ENCODE measurements around the gene KMT5C. TPM values are rescaled to one million over a fixed set of nuclear protein-coding genes. Genes with fewer than 3 reads are reported as not detected.
A peak's percentile ranks its signal among the peaks of the same experiment; 100 is the strongest.

The KMT5C gene
- total RNA-seq, 1 experiment from 2014 or later: 54.5 TPM

- H3K79me2 ChIP-seq (ENCODE audit: insufficient read depth, low read length): peaks cover 17% of the 10 kb centered on the region; the same call in 1 of the 2 replicates
- no peak overlapping the region for H3K27ac ChIP-seq (ENCODE audit: insufficient read length, low read depth, low read length)
- peaks cover 2% of the 10 kb centered on the region for H3K27me3 Mint-ChIP-seq (ENCODE audit: low read depth)
- no peak overlapping the region for H3K4me2 ChIP-seq (ENCODE audit: insufficient read depth, insufficient read length, low read length)
- H3K79me1 ChIP-seq (ENCODE audit: insufficient read depth, low read depth, low read length, poor library complexity, severe bottlenecking): peaks cover 15% of the 10 kb centered on the region
- H3K23me2 ChIP-seq (ENCODE audit: insufficient read length, low read depth, low read length, poor library complexity, severe bottlenecking): peaks cover 10% of the 10 kb centered on the region
- H3K4me1 Mint-ChIP-seq: peaks cover 57 to 71% of the 10 kb centered on the region in 2 experiments
- H3K4me3 Mint-ChIP-seq: no peak overlapping the region; a peak in 2 of 5 replicates
- no peak overlapping the region for H3K14ac ChIP-seq (ENCODE audit: insufficient read depth, low read length)
- no peak overlapping the region for H2BK20ac ChIP-seq (ENCODE audit: low read depth, low read length, poor library complexity, severe bottlenecking)
- no peak overlapping the region for H3K56ac ChIP-seq (ENCODE audit: insufficient read length, low read depth, low read length)
- no peak overlapping the region for H2AK5ac ChIP-seq (ENCODE audit: insufficient read length, low read length)
- no peak overlapping the region for H2BK5ac ChIP-seq (ENCODE audit: insufficient read length, low read length)
- H2BK120ac ChIP-seq (ENCODE audit: low read depth, low read length, poor library complexity, severe bottlenecking): no peak overlapping the region
- no peak overlapping the region for H2BK12ac ChIP-seq (ENCODE audit: insufficient read length, low read depth, low read length)
- no peak overlapping the region for H2BK15ac ChIP-seq (ENCODE audit: low read depth, low read length)
- peaks cover 40 to 50% (median 44%) of the 10 kb centered on the region in 3 experiments for H3K36me3 Mint-ChIP-seq (ENCODE audit: insufficient read depth in 1 of 3, low read depth in 3 of 3)
- no peak for DNase-seq
- no peak overlapping the region for H4K5ac ChIP-seq (ENCODE audit: insufficient read length, low read depth, low read length)
- H3K27me3 ChIP-seq (ENCODE audit: insufficient read depth, low read length): no peaks in the 10 kb centered on the region
- H4K8ac ChIP-seq (replicated peaks; ENCODE audit: insufficient read length, low read depth, low read length): no peak overlapping the region
- no peak overlapping the region for H3K4ac ChIP-seq (ENCODE audit: low read depth, low read length)
- H4K20me1 ChIP-seq (ENCODE audit: control insufficient read depth, insufficient read depth, insufficient read length): peaks cover 3% of the 10 kb centered on the region
- H3K9ac ChIP-seq (ENCODE audit: extremely low read depth, insufficient read length, low read length): no peak overlapping the region
- no peak overlapping the region for H4K91ac ChIP-seq (ENCODE audit: insufficient read length, low read depth, low read length)
- H3K4me1 ChIP-seq (ENCODE audit: insufficient read depth, low read length): peaks cover 4% of the 10 kb centered on the region
- no peak overlapping the region for H2AFZ ChIP-seq (ENCODE audit: low read length)
- peaks cover 0 to 2% of the 10 kb centered on the region in 2 experiments; a peak in 1 of 5 replicates for H3K9me3 Mint-ChIP-seq
- H3T11ph ChIP-seq (ENCODE audit: low read length): no peak overlapping the region
- H3K23ac ChIP-seq (ENCODE audit: insufficient read length, low read depth, low read length): no peak overlapping the region
- no peaks in the 10 kb centered on the region for H3K9me3 ChIP-seq (ENCODE audit: control insufficient read depth, low read depth, low read length)
- no peak overlapping the region for H3K18ac ChIP-seq (ENCODE audit: insufficient read length, low read depth, low read length)
- H3K27ac Mint-ChIP-seq: peak overlapping the region in 1 of 3 experiments; percentile 80; a peak in 2 of 7 replicates
- TF ChIP-seq, protein P1, sequence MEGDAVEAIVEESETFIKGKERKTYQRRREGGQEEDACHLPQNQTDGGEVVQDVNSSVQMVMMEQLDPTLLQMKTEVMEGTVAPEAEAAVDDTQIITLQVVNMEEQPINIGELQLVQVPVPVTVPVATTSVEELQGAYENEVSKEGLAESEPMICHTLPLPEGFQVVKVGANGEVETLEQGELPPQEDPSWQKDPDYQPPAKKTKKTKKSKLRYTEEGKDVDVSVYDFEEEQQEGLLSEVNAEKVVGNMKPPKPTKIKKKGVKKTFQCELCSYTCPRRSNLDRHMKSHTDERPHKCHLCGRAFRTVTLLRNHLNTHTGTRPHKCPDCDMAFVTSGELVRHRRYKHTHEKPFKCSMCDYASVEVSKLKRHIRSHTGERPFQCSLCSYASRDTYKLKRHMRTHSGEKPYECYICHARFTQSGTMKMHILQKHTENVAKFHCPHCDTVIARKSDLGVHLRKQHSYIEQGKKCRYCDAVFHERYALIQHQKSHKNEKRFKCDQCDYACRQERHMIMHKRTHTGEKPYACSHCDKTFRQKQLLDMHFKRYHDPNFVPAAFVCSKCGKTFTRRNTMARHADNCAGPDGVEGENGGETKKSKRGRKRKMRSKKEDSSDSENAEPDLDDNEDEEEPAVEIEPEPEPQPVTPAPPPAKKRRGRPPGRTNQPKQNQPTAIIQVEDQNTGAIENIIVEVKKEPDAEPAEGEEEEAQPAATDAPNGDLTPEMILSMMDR (conservative IDR thresholded peaks at IDR 0.05): no peak
- no CpG with 5 or more reads among the region's 7 CpGs for WGBS (ENCODE audit: extremely low coverage, insufficient read length, low lambda C conversion rate)
These were observed 50.8 kb downstream of the KMT5C start for GRCh38 chr19:55390461-55390880.
